Measurements from ENCODE around the gene MICAL2.
"Not testable (repeated sequence)": the region's sequence is repeated elsewhere in the genome, so short reads cannot be mapped to it uniquely, and the experiment has no call there.

Gene MICAL2

DNA sequence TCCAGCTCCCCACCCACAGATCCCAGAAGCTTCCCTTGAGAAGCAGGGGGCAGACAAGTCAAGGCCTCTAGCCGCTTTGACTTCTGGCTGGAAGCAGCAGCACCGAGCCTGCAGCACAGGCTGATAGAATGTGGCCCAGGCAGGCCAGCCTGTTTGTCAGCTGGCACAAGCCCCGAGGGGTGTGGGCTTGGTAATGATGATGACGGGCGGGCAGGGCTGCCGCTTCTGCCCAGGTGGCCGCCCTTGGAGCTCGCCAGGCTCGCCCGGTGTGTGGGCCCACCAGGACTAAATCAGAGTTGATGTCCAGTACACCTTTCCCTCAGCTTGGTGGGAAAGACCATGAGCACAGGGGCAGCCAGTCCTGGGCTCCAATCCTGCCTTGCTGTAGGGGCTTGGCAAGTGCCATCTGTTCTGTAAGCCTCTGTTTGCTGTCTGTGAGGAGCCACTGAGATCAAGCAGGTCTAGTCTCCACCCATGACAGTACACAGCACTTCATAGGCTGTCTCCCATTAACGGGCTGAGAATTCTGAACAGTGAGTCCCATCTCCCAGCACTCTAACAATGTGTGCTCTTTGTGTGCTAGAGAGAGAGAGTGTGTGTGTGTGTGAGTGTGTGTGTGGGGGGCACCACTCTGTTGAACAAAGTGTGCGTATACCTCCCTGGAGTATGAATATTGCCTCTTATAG, 26.8 kb downstream of the MICAL2 start:
- no peaks in the 10 kb centered on the region for H3K9me3 Mint-ChIP-seq
- peaks cover 48% of the 10 kb centered on the region for H3K4me1 Mint-ChIP-seq (ENCODE audit: low read depth)
- H3K27ac Mint-ChIP-seq: no peak overlapping the region
- H3K4me3 Mint-ChIP-seq: no peak overlapping the region
- intact Hi-C loops (cut with micrococcal nuclease): no loop called here
- no peaks in the 10 kb centered on the region for H3K27me3 Mint-ChIP-seq
- peaks cover 43% of the 10 kb centered on the region for H3K36me3 Mint-ChIP-seq (ENCODE audit: low read depth)

DNA sequence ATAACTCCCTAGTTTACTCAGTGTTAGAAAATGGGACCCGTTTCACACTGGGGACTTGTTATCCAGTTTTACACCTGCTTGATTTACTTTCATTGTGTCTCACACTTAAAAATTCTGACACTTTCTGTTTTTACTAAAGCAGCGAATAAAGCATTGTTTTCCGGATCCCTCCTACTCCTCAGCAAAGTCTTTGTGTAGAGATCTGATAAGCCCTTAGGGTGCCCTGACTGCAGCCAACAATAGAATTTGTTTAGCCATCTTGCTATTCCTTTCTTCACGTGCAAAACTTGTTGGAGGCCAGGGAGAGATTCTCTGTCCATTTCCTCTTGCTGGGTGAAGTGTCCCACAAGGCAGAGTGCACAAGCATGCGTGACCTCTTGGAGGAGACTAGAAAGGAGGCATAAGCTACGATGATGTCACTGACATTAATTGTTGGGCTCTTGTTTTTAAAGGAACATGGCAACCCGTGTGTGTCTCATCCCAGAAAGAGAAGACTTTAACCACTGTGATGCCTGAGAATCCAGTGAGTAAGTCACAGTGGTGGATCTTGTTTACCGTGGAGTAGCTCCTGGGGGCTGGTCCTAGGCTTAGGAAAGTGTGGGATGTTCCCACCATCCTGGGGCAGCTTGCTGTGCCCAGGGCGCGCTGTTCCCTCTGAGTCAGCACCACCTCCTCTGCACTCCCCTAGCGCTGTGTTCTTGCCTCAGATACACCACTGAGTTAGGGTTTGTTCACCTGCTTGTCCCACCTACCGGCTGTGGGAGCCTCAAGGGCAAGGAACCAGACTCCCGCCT, 27.7 kb downstream of the MICAL2 start:
- H3K9me3 Mint-ChIP-seq: no peaks in the 10 kb centered on the region
- H3K27me3 Mint-ChIP-seq: no peaks in the 10 kb centered on the region
- no peak overlapping the region for H3K4me3 Mint-ChIP-seq
- peaks cover 47% of the 10 kb centered on the region for H3K4me1 Mint-ChIP-seq (ENCODE audit: low read depth)
- no peak overlapping the region for H3K27ac Mint-ChIP-seq
- peaks cover 52% of the 10 kb centered on the region for H3K36me3 Mint-ChIP-seq (ENCODE audit: low read depth)
- intact Hi-C loops (cut with micrococcal nuclease): no loop called here

DNA sequence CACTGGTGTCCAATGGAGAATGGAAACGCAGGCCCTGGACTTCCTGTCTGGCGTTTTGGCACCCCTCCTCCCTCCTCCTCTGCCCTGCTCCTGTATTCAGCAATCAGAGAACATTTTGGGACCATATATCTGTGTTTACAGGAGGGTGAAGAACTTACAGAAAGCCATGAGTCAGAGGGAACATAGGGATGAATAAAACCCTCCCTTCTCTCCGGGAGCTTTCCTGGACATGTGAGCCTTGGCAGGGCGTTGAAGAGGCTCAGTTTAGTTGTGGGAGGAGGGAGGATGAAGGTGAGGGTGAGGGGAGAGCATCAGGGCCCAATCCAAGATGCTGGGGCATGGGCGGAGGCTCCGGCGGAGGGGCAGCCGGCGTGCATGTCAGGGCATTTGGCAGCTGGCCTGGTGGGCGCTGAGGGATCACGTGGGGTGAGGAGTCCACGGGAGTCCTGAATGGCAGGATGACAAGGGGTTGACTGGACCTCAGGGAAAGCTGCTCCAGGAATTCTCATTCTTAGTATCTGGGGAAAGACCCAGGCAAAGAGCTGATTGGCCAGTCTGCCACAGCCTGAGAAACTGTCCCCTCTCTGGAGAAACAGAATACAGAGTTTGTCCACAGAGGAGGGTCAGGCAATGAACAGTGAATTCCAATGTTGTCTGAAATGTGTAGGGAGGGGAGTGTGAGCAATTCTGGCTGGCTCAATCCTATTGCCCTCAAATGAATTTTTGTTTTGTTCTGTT, 28.9 kb downstream of the MICAL2 start:
- Mint-ChIP-seq H3K4me1 (ENCODE audit: low read depth) (peaks cover 46% of the 10 kb centered on the region), H3K4me3 (no peak overlapping the region), H3K36me3 (ENCODE audit: low read depth) (peaks cover 60% of the 10 kb centered on the region), H3K9me3 (no peaks in the 10 kb centered on the region), H3K27me3 (no peaks in the 10 kb centered on the region), H3K27ac (no peak overlapping the region)
- intact Hi-C loops (cut with micrococcal nuclease): no loop called here

DNA sequence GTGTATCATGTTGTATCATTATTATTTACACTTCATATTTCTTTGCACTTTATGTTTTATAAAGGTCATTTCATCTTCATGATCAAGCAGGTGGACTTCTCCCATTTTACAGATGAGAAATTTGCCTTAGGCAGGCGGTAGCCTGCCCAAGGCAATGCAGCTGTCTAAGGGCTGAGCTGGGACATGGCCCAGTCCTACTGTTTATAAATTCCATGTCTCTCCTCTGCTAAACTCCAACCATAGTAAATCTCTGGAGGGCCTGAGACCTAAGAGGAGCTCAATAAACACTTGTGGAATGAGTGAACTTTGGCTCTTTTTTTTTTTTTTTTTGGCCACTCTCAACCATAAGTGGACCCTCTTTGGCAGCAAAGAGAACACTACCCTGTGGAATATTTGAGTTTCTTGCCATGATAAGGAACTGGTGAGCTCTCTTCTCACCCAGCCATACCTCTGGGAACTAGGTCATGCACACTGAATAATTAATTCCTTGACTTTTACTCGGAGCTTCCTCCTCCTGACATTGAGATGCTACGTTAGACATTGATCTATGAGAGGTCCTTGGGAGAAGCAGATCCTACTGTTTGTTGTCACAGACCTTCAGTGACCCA, 29.9 kb downstream of the MICAL2 start:
- intact Hi-C loops (cut with micrococcal nuclease): no loop called here
- H3K4me1 Mint-ChIP-seq (ENCODE audit: low read depth): peaks cover 45% of the 10 kb centered on the region
- H3K4me3 Mint-ChIP-seq: no peak overlapping the region
- H3K9me3 Mint-ChIP-seq: no peaks in the 10 kb centered on the region
- no peaks in the 10 kb centered on the region for H3K27me3 Mint-ChIP-seq
- no peak overlapping the region for H3K27ac Mint-ChIP-seq
- peaks cover 60% of the 10 kb centered on the region for H3K36me3 Mint-ChIP-seq (ENCODE audit: low read depth)

DNA sequence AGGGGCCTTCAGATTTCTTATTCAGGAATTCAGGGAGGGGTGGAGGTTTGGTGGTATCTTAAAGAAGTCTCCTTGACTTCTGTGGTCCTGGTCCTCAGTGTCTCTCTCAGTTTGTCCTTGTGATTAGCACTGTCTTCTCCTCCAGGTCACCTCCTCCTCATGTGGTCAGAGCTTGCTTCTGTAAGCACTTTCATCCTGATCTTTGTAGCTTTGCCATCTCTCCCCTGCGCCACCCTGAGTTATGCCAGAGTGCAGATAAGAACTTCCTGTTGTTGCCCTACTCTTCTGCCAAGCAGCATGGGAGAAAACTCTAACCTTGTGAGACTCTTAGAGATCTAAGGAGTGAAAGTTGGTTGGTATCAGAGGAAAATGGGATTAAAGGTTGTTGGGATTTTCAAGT, 30.9 kb downstream of the MICAL2 start:
- Mint-ChIP-seq H3K36me3 (ENCODE audit: low read depth) (peaks cover 64% of the 10 kb centered on the region), H3K27me3 (no peaks in the 10 kb centered on the region), H3K4me1 (ENCODE audit: low read depth) (peaks cover 40% of the 10 kb centered on the region), H3K9me3 (no peaks in the 10 kb centered on the region), H3K4me3 (no peak overlapping the region), H3K27ac (peak overlapping the region; percentile 16)
- intact Hi-C loops (cut with micrococcal nuclease): no loop called here

DNA sequence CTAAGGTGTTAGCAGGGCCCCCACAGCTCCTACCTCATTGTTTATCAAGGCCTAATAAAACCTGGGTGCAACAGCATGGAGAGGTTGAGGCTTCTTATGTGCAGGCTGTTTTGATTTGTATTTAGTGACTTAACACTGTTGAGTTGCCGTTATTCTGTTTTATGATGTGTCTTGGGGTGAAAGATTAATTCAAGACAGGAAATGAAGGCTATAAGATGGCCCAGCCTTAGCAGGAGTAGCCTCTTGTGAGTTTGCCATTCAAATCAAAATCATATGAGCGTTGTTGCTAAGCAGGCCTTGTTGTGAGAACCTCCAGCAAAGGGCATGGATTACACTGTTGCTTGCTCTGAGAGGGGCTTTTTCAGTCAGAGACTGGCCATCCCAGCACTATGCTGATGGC, 31.8 kb downstream of the MICAL2 start:
- Mint-ChIP-seq H3K4me1 (ENCODE audit: low read depth) (peaks cover 40% of the 10 kb centered on the region), H3K27ac (no peak overlapping the region)
- intact Hi-C loops (cut with micrococcal nuclease): no loop called here

DNA sequence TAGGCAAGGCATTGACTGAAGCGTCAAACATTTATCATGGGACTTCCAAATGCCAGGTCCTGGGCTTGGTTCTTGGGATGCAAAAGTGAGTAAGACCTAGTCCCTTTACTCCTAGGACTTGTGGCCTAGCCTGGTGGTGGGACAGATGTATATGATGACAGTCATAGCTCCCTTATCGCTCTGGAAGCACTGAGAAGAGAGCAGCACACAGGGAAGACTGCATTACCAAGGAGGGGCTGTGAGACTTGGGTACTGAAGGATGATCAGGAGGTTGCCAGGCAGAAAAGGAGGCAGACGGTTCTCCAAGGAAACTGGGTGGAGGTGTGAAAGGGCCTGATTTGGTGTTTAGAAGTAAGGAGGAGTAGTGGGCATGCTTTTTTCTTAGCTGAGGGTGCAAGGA, 32.5 kb downstream of the MICAL2 start:
- intact Hi-C loops (cut with micrococcal nuclease): no loop called here
- peak overlapping the region; percentile 60 for H3K27ac Mint-ChIP-seq
- H3K4me1 Mint-ChIP-seq (ENCODE audit: low read depth): peaks cover 46% of the 10 kb centered on the region
- H3K27me3 Mint-ChIP-seq: no peaks in the 10 kb centered on the region
- no peak overlapping the region for H3K4me3 Mint-ChIP-seq
- H3K9me3 Mint-ChIP-seq: no peaks in the 10 kb centered on the region
- H3K36me3 Mint-ChIP-seq (ENCODE audit: low read depth): peaks cover 66% of the 10 kb centered on the region

More for the DNA sequence above, 31.8 kb downstream of the MICAL2 start:
- H3K9me3 Mint-ChIP-seq: no peaks in the 10 kb centered on the region
- H3K4me3 Mint-ChIP-seq: no peak overlapping the region
- no peaks in the 10 kb centered on the region for H3K27me3 Mint-ChIP-seq
- peaks cover 67% of the 10 kb centered on the region for H3K36me3 Mint-ChIP-seq (ENCODE audit: low read depth)

DNA sequence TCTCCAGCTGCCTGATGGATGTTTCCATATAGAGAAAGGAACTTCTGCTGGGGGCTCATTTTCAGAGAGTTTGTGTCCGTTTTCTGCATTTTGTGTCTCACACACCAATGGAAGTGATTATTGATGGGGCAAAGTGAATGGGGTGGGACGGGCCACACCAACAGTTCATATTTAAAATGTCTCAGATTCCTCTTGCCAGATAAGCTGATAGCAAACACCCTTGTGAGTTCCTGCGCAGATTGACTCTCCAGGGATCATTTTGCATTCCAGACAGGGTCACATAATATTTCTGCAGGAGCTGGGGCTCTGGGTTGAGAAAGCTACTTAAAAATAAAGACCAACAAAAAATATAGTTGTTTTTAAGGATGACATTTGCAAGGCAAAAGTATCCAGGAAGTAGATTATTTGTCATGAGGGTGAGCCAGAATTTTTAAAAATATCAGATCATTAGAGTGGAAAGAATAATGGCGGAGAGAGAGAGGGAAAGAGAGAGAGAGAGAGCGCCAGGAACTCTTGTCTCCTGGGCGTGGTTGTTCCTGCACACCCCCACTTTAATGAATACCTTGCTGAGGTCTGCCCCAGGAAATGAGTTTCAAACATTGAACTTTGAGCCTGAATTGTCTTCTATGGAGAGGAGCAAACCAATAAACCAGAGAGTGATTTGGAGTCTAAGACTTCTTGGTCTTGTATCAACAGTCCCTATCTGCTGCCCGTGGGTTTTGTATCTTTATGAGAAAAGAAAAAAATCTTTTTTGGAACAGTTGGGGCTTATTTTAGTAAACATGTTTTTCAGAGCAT, 33.3 kb downstream of the MICAL2 start:
- intact Hi-C loops (cut with micrococcal nuclease): no loop called here
- peaks cover 59% of the 10 kb centered on the region for H3K36me3 Mint-ChIP-seq (ENCODE audit: low read depth)

DNA sequence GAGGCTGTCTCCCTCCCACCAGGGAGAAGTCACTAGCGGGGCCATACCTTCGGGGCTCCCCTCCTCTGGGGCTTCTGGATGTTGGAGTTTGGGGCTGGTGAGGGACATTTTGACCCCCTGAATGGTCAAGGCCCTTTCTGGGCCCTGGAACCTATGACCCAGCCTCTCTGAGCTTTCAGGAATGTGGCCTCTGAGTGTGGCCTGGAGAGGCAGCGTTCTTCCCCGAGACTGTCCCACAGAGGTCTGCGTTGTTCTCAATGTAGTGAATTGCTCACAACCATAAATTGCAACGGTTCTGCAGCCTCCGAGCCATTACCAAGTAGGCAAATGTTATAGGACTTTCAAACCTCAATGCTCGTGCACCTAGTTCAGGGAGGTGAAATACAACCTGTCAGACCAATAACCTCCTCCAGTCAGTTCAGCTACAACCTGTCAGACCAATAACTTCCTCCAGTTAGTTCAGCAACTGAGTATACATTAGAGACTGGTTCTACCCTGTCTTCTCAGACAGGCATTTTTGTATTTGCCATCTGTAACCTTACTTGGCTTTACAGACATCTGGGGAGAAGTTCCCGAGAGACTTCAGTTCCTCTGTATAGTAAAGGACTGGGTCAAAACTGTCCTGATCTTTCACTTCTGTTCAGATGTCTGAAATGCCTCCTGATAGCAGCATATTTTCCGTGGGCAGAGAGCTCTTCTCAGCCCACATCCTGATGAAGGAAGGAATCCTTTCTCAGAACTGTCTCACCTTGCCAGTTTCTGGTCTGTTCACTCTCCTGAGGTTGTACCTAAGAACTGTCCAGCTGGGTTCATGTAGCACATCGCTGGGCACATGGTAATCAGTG, 34.2 kb downstream of the MICAL2 start:
- Mint-ChIP-seq H3K4me3 (no peak overlapping the region), H3K9me3 (no peaks in the 10 kb centered on the region), H3K27me3 (no peaks in the 10 kb centered on the region), H3K4me1 (ENCODE audit: low read depth) (peaks cover 63% of the 10 kb centered on the region), H3K27ac (no peak overlapping the region), H3K36me3 (ENCODE audit: low read depth) (peaks cover 50% of the 10 kb centered on the region)
- intact Hi-C loops (cut with micrococcal nuclease): no loop called here

More for the DNA sequence above, 33.3 kb downstream of the MICAL2 start:
- Mint-ChIP-seq H3K9me3 (no peaks in the 10 kb centered on the region), H3K4me3 (no peak overlapping the region), H3K4me1 (ENCODE audit: low read depth) (peaks cover 54% of the 10 kb centered on the region), H3K27me3 (no peaks in the 10 kb centered on the region), H3K27ac (peak overlapping the region; percentile 60)

DNA sequence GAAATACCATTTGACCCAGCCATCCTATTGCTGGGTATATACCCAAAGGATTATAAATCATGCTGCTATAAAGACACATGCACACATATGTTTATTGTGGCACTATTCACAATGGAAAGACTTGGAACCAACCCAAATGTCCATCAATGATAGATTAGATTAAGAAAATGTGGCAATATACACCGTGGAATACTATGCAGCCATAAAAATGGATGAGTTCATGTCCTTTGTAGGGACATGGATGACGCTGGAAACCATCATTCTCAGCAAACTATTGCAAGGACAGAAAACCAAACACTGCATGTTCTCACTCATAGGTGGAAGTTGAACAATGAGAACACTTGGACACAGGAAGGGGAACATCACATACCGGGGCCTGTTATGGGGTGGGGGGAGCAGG, 36.3 kb downstream of the MICAL2 start:
- H3K4me3 Mint-ChIP-seq; H3K27me3 Mint-ChIP-seq; H3K9me3 Mint-ChIP-seq; H3K27ac Mint-ChIP-seq; intact Hi-C loops (cut with micrococcal nuclease): not testable (repeated sequence)
- H3K4me1 Mint-ChIP-seq (ENCODE audit: low read depth): peaks cover 75% of the 10 kb centered on the region
- H3K36me3 Mint-ChIP-seq (ENCODE audit: low read depth): peaks cover 28% of the 10 kb centered on the region

DNA sequence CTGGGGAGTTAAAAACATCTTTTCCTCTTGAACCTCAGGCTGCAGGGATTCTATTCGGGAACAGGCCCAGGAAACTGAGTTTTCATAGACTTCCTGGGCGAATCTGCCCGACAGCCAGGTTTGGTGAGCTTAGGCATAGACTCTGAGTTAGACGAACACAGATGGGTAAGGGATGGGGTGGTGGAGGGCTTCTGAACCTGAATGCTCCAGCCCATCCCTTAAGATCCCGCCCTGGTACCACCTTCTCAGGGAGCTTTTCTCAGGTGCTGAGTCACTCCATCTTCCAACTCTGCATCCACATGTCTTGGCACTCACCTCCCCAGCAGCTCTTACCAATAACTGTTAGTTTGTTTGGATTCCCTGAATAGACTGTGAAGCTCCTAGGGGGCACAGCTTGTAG, 37.4 kb downstream of the MICAL2 start:
- intact Hi-C loops (cut with micrococcal nuclease): no loop called here
- no peaks in the 10 kb centered on the region for H3K9me3 Mint-ChIP-seq
- H3K36me3 Mint-ChIP-seq (ENCODE audit: low read depth): peaks cover 18% of the 10 kb centered on the region
- H3K27me3 Mint-ChIP-seq: no peaks in the 10 kb centered on the region
- no peak overlapping the region for H3K4me3 Mint-ChIP-seq
- H3K27ac Mint-ChIP-seq: no peak overlapping the region
- H3K4me1 Mint-ChIP-seq (ENCODE audit: low read depth): peaks cover 72% of the 10 kb centered on the region

DNA sequence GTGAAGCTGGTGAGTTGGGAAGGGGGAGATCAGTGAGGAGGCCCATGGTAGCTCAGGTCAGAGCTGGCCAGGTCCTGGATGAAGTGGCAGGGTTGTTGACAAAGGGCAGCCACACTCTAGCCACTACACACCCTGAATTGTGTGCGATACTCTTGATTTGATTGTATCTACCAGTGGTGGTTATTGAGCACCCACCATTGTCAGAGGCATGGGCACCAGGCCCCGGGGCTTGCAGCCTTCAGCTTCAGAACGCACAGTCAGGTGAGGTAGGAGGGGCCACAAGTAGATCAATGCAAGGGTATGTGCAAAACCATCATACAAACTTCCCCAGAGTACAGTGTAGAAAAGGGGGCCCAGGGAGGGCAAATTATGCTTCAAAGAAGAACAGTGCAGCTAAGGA, 38.1 kb downstream of the MICAL2 start:
- H3K27ac Mint-ChIP-seq: no peak overlapping the region
- no peaks in the 10 kb centered on the region for H3K9me3 Mint-ChIP-seq
- intact Hi-C loops (cut with micrococcal nuclease): no loop called here
- peaks cover 17% of the 10 kb centered on the region for H3K36me3 Mint-ChIP-seq (ENCODE audit: low read depth)
- no peaks in the 10 kb centered on the region for H3K27me3 Mint-ChIP-seq
- H3K4me3 Mint-ChIP-seq: no peak overlapping the region
- peaks cover 68% of the 10 kb centered on the region for H3K4me1 Mint-ChIP-seq (ENCODE audit: low read depth)

DNA sequence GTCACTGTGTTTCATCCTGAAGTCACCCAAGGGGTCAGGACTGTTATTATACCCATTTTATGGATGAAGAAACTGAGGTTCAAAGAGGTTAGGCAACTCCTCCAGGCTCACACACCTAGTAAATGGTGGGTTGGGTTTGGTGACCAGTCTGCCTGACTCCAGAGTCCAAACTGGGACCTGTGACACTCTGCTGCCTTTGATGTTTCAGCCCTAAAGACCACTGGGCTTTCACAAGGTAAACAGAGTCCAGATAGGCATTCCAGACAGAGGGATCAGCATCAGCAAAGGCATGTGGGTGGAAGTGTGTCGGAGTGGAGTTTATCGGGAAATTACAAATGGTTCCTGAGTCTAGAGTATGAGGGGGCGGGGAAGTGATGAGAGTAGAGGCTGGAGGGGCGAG, 38.5 kb downstream of the MICAL2 start:
- Mint-ChIP-seq H3K27ac (peak overlapping the region; percentile 73), H3K4me3 (no peak overlapping the region), H3K9me3 (no peaks in the 10 kb centered on the region), H3K4me1 (ENCODE audit: low read depth) (peaks cover 68% of the 10 kb centered on the region), H3K27me3 (no peaks in the 10 kb centered on the region), H3K36me3 (ENCODE audit: low read depth) (peaks cover 17% of the 10 kb centered on the region)
- intact Hi-C loops (cut with micrococcal nuclease): no loop called here
